HG02840 (cell line): ENCODE results near the gene POLN.
A peak's percentile ranks its signal among the peaks of the same experiment; 100 is the strongest.

Experiments used
- ATAC-seq: cut with Tn5 transposase; IDR thresholded peaks from one replicate; pipeline ENCODE4 v1.9.1; 2021; ENCODE audit warnings: mild to moderate bottlenecking, moderate library complexity, moderate number of reproducible peaks; ENCODE audit not compliant: unreplicated experiment, low FRiP score

POLN gene

DNA sequence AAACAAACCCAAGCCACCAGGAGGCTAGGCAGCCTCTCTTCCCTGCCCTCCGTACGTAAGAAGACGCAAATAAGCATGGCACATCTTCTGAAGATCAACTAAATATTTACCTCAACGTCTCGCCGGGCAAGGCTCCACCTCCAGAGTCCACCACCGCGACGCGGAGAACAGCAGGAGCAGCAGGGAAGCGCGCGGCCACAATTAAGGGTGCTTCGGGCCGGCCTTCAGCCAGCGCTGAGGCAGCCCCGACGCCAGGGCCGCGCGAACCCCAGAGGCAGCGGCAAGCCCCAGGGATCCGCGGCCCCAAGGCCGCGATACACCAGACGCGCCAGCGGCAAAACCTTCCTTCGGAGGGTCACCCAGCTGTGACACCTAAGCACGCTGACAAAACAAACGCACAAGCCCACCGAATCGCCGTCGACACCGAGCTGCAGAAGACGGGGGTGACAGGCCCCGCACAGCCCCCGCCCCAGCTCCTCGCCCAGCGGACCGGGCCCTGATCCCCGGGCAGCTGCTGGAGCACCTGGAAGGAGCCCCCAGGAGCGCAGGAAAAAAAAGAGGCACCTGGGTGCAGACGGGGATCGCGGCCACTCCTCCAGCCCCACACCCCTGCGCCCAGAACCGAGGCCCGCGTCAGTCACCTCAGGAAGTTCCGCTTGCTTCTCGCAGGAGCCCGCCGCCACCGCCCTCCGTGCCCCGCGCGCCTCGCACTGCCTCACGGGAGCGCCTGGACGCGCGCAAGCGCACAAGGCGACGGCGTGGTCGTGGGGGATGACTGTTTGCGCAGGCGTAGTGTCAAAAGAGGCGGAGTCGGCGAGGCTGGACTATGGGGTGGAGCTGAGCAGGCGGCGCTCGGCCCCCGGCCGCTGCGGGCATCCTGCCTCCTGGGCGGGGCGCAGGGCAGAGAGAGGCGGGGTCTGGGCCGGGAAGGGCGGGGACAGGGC is at the start of gene POLN, which contains the start of gene HAUS3:
POLN (minus strand) TSS at position 712 of the 944 bp plus-strand sequence. CDS start 12,890 bp downstream, outside the sequence.
HAUS3 (minus strand) TSS at position 712 of the 944 bp plus-strand sequence. CDS start 1,175 bp downstream, outside the sequence.
- peak; percentile 88 for ATAC-seq

DNA sequence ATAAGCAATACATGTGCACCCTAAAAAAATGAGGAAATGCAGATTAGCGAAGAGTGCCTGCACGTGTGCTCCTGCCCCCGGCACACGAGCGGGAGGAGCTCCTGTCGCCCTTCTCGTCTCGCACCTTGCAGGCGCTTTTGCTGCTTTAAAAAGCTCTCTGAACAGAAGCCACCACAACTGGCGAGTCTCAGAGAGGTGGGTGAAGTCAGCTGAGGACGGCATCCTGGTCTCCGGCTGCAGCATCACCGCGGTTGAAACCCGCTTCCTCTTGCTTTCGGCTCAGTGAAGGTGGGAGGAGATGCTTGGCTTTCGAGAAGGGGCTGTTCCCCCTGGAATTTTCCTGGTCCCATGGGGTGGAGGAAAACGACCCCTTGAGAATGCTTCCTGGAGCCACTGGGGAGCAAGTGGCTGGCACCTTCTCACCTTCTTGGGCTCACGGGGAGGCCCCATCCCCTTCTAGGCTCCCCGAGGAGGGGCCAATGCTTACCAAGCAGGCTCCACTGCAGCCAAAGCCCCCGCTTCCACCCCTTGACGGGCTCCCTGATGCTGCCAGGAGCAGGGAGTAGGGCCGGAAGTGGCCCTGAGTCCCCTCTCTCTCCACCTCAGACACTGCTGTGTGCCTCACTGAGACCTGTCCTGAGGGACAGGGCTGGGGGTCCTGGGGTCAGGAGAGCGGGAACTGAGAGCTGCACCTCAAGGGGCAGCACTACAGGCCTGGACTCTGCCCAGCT is 49.2 kb upstream of the POLN start:
- ATAC-seq, result no peak

DNA sequence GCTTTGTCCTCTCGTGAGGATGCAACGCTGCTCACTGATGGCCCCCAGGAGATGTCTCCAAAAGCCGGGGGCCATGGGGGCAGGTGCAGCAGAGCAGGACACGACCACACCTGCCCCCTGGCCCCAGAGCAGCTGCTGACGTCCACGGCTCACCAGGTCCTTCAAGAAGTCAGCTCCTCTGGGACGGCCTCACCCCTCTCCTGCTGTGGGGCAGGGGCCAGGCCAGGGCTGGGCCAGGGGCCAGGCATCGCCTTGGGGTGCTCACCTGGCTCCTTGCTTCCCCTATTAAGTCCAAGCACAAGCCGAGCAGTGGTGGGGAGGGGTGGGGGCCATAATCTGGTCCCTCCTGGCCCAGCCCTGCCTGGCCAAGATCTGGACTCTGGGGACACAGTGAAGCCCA is 48.6 kb upstream of the POLN start:
- no peak for ATAC-seq

DNA sequence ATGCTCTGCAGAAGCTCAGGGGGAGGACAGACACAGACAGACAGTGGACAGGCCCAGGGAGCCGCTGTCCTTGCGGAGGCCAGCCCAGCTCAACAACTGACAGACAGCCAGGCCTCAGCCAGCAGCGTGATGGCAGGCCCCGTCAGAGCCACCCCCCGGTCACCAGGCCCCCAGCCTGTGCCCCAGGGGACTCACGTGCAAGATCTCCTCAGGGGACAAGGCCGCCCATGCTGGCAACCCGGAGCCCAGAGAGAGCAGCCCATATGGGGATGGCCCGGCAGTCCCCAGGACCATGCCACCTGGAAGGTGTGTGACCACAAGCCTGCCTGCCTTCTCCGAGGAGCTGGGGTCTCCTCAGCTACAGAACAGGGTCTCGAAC is 48.0 kb upstream of the POLN start:
- ATAC-seq, result no peak

GRCh38 chr4:2289311-2289954 is 47.5 kb upstream of the POLN start:
- no peak for ATAC-seq

DNA sequence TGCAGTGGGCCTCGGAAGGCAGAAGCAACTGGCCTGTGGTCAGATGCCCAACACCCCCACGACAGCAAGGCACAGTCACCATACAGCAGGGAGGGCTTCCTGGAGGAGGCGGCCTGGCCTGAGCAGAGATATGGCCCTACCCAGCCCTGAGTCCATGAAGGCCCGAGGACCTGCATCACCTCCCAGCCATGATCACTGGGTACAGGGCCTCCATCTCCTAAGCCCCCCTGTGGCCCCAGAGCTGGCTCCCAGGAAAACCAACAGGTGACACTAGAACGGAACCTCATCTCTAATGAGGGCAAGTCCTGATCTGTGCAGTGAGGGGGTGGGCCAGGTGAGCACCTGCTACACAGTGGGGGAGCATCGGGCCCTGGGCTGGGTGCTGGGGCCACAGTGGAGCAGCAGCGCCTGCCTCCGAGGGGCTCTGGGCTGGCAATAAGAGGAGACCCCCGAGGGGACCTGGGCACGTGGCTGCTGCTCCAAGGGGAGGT is 46.2 kb upstream of the POLN start:
- no peak for ATAC-seq

DNA sequence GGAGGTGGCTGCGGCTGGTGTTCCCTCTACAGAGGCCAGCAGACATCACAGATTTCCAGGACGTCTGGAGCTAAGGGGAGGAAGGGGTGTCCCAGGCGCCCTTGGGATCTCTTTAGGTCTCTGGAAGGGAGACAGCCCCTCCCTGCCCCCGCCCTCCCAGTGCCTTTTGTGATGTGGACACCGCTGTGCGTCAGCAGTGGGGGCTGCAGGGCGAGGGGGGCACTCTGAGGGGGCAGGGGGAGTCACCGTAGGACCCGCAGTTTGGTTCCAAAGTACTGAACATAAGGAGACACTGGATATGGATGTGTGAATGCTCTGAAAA is 45.6 kb upstream of the POLN start:
- ATAC-seq, result no peak

DNA sequence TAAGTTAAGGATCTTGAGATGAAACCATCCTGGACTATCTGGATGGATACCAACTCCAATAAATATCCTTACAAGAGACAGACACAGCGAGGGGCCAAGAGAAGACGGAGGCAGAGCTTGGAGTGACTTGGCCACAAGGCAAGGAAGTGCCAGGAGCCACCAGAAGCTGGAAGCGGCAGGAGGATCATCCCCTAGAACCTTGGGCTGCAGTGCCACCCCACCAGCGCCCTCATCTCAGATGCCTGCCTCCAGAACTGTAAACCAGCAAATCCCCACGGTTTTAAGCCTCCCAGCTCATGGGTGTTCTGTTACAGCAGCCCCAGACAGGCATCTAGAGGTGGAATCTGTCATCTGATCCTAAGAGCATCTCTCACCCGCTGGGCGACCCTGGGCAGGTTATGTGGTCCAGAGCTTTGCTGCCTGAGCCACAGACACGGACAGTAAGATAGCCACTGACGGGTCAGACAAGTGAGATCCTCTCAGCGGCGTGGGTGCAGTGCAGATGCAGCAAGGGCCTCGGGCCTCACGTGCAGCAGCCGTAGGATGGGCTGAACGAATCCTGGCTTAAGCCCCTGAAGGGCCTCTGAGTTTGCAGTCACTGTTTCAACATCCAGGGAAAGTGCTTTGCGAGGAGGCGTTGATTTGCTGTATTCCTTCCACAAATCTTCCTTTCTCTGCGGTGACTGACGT is 45.1 kb upstream of the POLN start:
- no peak for ATAC-seq

DNA sequence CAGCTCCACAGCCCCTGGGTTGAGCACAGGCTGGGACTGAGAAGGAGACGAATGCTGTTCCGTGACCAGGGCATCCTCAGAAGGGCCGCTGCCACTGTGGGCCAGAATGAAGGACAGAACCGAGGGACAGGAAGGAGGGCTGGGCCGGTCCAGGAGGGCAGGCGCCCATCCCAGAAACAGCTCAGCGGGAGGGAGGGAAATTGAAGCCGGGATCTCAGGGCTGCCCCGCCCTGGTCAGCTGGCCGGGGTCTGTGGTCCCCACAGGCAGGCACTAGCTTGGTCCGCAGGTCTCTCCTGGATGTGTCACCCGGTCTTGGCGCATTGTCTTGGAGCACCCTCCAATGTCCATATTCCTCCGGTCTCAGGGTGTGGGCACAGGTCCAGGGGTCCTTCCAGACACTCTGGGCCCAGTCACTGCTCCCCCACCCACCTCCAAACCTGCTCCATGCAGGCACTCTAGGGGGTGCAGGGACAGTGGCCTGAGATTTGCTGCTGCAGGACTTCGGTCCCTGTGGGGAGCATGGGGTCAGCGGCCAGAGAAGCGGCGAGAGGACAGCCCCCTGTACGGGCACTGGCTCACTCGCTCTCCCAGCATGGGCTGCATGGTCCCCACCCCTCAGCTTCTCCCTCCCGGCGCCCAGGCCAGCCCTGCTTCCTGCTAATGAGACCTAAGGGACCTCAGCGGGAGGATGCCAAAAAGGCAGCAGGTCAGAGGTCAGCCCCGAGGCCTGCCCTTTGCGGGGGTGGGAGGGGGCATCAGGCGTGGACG is 43.9 kb upstream of the POLN start:
- no peak for ATAC-seq

DNA sequence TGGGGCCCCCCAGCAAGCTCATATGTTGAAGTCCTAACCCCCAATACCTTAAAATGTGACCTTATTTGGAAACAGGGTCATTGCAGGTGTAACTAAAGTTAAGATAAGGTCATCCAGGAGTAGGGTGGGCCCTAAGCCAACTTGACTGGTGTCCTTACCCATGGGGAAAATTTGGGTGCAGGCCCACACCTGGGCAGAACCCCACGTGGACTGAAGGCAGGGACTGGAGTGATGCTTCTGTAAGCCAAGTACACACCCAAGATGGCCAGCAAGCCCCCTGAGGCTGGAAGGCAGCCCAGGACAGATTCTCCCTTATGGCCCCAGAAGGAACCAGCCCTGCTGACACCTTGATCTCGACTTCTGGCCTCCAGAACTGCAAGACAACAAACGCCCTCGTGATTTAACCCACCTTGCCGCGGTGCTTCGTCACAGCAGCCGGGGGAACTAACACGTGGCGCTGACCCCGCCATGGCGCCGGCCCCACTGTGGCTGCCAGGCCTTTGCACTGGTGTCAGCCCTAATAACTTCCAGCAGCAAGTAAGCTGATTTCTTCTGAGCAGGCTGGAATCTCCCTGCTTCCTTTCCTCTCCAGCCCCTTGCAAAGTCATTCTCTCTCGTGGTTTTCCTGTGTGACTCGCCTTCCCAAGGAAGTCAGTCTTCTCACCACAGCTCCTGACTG is 43.2 kb upstream of the POLN start:
- ATAC-seq, result no peak

GRCh38 chr4:2284161-2284933 is 42.4 kb upstream of the POLN start:
- ATAC-seq, result no peak

- ATAC-seq, result no peak
Observed at GRCh38 chr4:2283199-2283711, 41.3 kb upstream of the POLN start.

DNA sequence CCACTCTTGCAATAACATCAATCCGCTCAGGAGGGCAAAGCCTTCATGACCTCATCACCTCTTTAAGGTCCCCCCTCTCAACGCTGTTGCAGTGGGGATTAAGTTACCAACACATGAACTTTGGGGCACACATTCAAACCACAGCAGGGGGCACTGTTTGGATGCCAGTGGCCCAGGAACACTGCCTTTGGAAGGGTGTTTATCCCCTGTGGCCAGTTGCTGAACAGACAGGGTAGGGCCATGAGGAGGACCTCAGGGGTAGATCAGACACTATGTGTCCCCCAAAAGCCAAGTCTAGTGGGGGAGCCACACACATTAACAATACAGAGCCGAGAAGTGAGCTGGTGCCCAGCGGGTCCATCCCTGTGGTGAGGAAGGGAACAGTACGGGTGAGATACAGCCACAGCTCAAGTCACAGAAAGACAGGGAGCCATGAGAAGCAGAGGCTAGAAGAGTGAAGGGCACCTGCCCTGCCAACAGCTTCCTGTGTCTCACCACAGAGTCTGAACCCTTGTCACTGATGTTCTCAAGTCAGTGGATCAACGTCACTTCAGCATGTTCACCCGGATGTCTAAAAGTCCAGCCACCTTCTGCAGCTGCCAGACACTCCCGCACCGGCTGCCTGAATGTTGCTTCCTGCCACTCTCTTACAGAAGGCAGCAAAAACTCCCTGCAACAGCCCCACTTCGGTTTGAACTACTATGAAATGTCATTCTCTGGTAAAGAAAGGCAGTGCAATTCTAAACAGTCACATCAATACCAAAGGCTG is 39.8 kb upstream of the POLN start:
- no peak for ATAC-seq

GRCh38 chr4:2280531-2281300 is 38.8 kb upstream of the POLN start:
- ATAC-seq, result no peak

- ATAC-seq, result no peak
Observed at GRCh38 chr4:2277956-2278355, 36.0 kb upstream of the POLN start.

GRCh38 chr4:2276581-2277325 is 34.8 kb upstream of the POLN start:
- no peak for ATAC-seq
